ENCODE data around the gene PTEN.

DNA sequence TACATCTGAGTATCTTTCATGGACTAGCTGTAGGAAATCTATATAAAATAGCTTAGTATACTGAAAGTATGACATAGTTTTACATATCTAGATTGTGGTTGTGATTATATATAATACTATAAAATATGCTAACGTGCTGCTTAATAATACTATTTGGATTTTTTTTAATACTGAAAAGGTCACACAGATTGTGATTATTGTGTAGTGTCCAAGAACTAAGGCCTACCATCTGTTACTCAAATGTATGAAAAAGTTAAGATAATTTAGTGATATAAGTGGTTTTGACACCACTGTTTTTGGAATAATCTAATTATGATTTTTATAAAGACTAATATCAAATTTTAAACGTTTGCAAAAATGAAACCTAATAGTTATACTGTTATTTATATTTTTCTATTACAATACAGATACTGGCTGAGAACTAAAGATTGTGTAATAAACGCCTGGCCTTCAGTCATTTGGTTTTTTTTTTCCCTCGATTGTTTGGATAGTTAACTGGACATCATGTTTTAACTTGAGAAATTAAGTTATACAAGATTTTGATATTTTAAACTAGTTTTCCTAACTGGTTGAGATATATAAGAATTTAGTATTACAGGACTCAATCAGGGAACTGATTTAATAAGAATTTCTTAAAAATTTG is 12.6 kb downstream of the PTEN start:
- no peak for TF ChIP-seq POLR2AphosphoS5 (IDR thresholded peaks at IDR 0.05; ENCODE audit: low read depth, low read length)
- no peak for TF ChIP-seq POLR2A (IDR thresholded peaks at IDR 0.05; ENCODE audit: low read depth, low read length)
- no peak for TF ChIP-seq SPI1 (IDR thresholded peaks at IDR 0.05; ENCODE audit: low read depth, low read length)
- no peak for TF ChIP-seq PAX5 (IDR thresholded peaks at IDR 0.05; ENCODE audit: insufficient read depth, low read length, severe bottlenecking)
- TF ChIP-seq TAF1 (IDR thresholded peaks at IDR 0.05; ENCODE audit: low read depth, low read length): no peak
- TF ChIP-seq POU2F2 (IDR thresholded peaks at IDR 0.05; ENCODE audit: low read depth, low read length): no peak
